Cardiac muscle cell (in vitro differentiated cells and primary cell): ENCODE results near the gene KRTAP19-4. TPM values are rescaled to one million over a fixed set of nuclear protein-coding genes. Genes with fewer than 3 reads are reported as not detected.

Source experiments
- DNase-seq, 2 donors: peaks; one replicate each; pipeline versions ENCODE4 v3.0.0 to v3.0.0-alpha.2; 2010 to 2017; ENCODE audit warnings: low read depth in 1 of 2, low spot score in 1 of 2
- H3K27ac ChIP-seq: fragments of 200-600 bp; sonication (generic); 2 replicates; pipeline ENCODE4 v1.5.1; 2016
- H3K27me3 ChIP-seq: fragments of 200-600 bp; sonication (generic); 2 replicates; pipeline ENCODE4 v1.6.0; 2016; ENCODE audit warnings: control low read depth
- H3K36me3 ChIP-seq: fragments of 200-600 bp; sonication (generic); 2 replicates; pipeline ENCODE4 v1.5.1; 2016; ENCODE audit warnings: control low read depth
- H3K4me1 ChIP-seq: fragments of 200-600 bp; sonication (generic); 2 replicates; pipeline ENCODE4 v1.8.1; 2017; ENCODE audit warnings: low read depth, mild to moderate bottlenecking, mixed run types
- H3K4me3 ChIP-seq: fragments of 200-600 bp; sonication (generic); 2 replicates; pipeline ENCODE4 v1.5.1; 2016; ENCODE audit warnings: mild to moderate bottlenecking
- H3K9me3 ChIP-seq: fragments of 200-600 bp; sonication (generic); 2 replicates; pipeline ENCODE4 v1.5.1; 2017; ENCODE audit warnings: low read depth, mild to moderate bottlenecking, control low read depth
- CTCF ChIP-seq: IDR thresholded peaks from 2 replicates; pipeline ENCODE4 v1.5.1; 2012; ENCODE audit warnings: low read depth, mild to moderate bottlenecking, low read length
- polyA plus RNA-seq: library from polyadenylated mRNA; unstranded; fragments of >200 nt; fragmentation: Nextera tagmentation; extraction: Ambion mirVana; gene quantifications from 2 replicates; pipeline ENCODE4 v1.2.1, GENCODE V29; 2016
- total RNA-seq: library from RNA; depleted of rRNA; stranded (reverse); fragments of >200 nt; gene quantifications from 2 replicates; pipeline ENCODE4 v1.2.3, GENCODE V29; 2016

The KRTAP19-4 gene
- total and polyA plus RNA-seq, 2 experiments from 2014 or later: not detected

DNA sequence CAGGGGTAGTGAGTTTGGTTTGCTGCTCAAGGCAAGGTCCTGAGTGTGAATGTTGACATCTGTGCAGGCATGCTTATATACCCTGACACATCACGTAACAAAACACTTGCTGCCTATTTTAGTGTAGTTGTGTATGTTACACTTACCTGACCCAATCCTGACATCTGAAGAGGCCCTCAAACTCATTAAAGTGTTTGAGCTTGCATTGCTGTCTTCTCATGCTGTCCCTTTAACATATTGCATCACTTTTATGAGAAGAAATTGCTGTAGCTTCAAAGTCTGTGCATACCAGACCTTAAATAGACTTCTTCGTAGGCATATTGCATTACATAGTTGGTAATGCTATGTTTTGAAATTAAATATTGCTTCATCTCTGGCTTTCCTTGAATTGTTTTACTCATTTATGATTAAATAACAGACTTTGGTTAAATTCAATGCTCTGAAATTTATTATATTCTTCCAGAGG is 5.0 kb downstream of the KRTAP19-4 start, which contains the start of gene KRTAP19-3:
KRTAP19-3 (minus strand) TSS at position 51 of the 466 bp plus-strand sequence. CDS start 56 bp downstream, outside the sequence.
- Histone ChIP-seq H3K4me3 (no peak within 1 kb of the TSS), H3K27me3 (no peaks in the 10 kb centered on the region), H3K9me3 (no peaks in the 10 kb centered on the region), H3K27ac (no peak within 1 kb of the TSS), H3K4me1 (no peaks in the 10 kb centered on the region), H3K36me3 (no peaks in the 10 kb centered on the region)
- DNase-seq: no peak
- no peak for TF ChIP-seq CTCF

DNA sequence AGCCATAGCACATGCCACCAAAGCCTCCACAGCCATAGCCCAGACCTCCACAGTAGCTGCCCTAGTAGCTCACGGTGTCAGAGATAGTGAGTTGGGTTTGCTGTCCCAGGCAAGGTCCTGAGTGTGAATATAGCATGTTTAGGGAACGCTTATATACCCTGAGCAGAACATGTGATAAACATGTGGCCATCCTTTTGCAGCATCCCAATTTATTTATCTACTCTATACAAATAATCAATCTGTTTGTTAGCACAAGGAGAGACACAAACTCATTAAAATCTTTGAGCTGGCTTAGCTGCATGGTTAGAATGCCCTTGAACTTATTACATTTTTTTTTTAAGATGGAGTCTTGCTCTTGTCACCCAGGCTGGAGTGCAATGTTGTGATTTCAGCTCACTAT is 9.6 kb downstream of the KRTAP19-4 start, which contains the start of gene KRTAP19-2:
KRTAP19-2 (minus strand) TSS at position 101 of the 400 bp plus-strand sequence; CDS start at position 13, 88 bp downstream.
- no peaks in the 10 kb centered on the region for H3K36me3 ChIP-seq
- H3K9me3 ChIP-seq: no peaks in the 10 kb centered on the region
- no peaks in the 10 kb centered on the region for H3K27me3 ChIP-seq
- no peak for DNase-seq
- no peak within 1 kb of the TSS for H3K4me3 ChIP-seq
- TF ChIP-seq CTCF: no peak
- no peak within 1 kb of the TSS for H3K27ac ChIP-seq
- peaks cover 3% of the 10 kb centered on the region for H3K4me1 ChIP-seq

GRCh38 chr21:30486180-30486579 is 10.8 kb downstream of the KRTAP19-4 start:
- no peak for TF ChIP-seq CTCF
- H3K4me1 ChIP-seq: peaks cover 7% of the 10 kb centered on the region
- H3K27ac ChIP-seq: no peak overlapping the region
- H3K27me3 ChIP-seq: no peaks in the 10 kb centered on the region
- H3K9me3 ChIP-seq: no peaks in the 10 kb centered on the region
- no peaks in the 10 kb centered on the region for H3K36me3 ChIP-seq
- no peak for DNase-seq
- H3K4me3 ChIP-seq: no peak overlapping the region

DNA sequence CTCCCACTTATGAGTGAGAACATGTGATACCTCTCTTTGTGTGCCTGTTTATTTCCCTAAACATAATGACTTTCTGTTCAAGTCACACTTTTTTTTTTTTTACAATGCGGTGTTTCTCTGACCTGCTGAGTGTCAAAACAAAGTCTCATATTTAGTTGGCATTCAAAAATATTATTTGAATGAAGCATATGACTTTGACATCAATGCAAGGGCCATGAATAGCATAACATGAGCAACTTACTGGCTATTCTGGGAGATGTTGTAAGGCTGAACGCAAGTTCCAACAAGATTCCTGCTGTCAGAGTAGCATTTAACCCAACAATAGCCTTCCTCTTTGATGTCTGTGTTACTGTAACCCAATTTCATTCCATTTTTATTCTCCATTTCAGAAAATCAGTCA is 14.8 kb downstream of the KRTAP19-4 start:
- no peak overlapping the region for H3K4me3 ChIP-seq
- no peaks in the 10 kb centered on the region for H3K36me3 ChIP-seq
- DNase-seq: peak in 1 of 2 donors; percentile 9
- TF ChIP-seq CTCF: no peak
- H3K27ac ChIP-seq: no peak overlapping the region
- peaks cover 29% of the 10 kb centered on the region for H3K4me1 ChIP-seq
- no peaks in the 10 kb centered on the region for H3K27me3 ChIP-seq
- H3K9me3 ChIP-seq: no peaks in the 10 kb centered on the region

DNA sequence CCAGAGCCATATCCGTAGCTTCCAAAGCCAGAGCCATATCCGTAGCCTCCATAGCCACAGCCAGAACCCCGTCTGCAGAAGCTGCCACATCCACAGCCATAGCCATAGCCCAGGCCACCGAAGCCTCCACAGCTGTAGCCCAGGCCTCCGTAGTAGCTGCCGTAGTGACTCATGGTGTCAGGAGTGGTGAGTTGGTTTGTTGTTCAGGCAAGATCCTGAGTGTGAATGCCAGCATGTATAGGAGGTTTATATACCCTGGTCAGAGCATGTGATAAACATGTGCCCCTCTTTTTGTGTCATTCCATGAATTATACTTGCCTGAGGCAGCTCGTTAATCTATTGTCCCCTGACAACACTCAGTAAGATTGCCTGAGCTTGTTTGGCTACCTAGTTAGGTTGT is 16.8 kb downstream of the KRTAP19-4 start, which contains the start of gene KRTAP19-1:
KRTAP19-1 (minus strand) TSS at position 223 of the 400 bp plus-strand sequence; CDS start at position 173, 50 bp downstream.
- no peaks in the 10 kb centered on the region for H3K36me3 ChIP-seq
- no peak for TF ChIP-seq CTCF
- DNase-seq: no peak
- H3K27ac ChIP-seq: no peak within 1 kb of the TSS
- no peaks in the 10 kb centered on the region for H3K27me3 ChIP-seq
- H3K4me1 ChIP-seq: peaks cover 29% of the 10 kb centered on the region
- no peaks in the 10 kb centered on the region for H3K9me3 ChIP-seq
- no peak within 1 kb of the TSS for H3K4me3 ChIP-seq
